Astrocyte of the cerebellum (primary cell): ENCODE measurements around the gene ASTL.

Source experiments
- DNase-seq: peaks from one replicate; pipeline ENCODE4 v3.0.0-alpha.2; 2011; ENCODE audit warnings: low read depth
- H3K4me3 ChIP-seq: 2 replicates; pipeline ENCODE4 v1.5.1; 2011; ENCODE audit warnings: mild to moderate bottlenecking, low read depth, low read length, moderate library complexity
- CTCF ChIP-seq: IDR thresholded peaks from 2 replicates; pipeline ENCODE4 v1.5.1; 2012; ENCODE audit warnings: low read length, low read depth, moderate library complexity, mild to moderate bottlenecking; ENCODE audit errors: missing control alignments
- in situ Hi-C: cut with HindIII; loops from 2 replicates; pipeline ENCODE4 v1.10.0; 2017; ENCODE audit warnings: low sequenced_read_pairs

Gene ASTL

GRCh38 chr2:96100893-96101304, 37.4 kb downstream of the ASTL start:
- no peak for TF ChIP-seq CTCF
- in situ Hi-C loops: no loop called here

DNA sequence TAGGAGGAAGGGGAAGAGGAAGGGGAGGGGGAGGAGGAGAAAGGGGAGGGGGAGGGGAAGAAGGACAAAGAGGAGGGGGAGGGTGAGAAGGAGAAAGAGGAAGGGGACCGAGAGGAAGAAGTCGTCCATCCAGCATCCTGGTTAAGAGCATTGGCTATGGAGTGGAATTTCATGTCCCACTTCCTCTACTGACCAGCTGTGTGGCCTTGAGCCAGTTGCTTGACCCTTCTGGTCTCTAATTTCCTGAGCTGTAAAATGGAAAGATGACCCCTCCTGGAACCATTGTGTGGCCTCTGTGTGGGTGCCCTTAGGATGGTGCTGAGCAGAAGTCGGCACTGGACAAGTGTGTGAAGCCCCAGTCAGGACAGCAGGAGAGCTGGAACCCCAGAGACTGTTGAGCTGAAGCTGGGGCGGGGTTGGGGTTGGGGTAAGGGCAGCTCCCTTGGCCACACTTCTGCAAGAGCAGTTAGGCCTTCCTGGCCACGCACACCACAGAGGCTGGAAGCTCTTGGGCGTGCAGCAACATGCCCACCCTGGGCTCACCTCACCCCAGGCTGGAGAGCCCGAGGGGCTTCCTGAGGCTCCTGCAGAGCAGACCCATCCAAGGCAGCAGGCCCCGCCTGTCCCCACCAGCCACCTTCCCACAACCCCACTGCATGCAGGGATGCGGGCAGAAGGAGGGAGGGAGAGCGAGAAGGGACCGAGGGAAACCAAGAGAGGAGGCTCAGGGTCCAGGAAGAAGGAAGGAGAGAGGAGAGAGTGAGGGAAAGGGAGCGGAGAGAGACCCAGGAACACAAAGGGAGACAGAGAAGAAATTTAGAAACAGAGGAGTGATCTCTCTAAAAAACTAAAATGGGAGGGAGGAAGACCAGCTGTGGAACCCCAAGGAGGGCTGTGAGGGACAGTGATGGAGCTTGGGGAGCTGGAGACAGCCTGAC, 38.2 kb downstream of the ASTL start:
- DNase-seq: no peak
- no peak for TF ChIP-seq CTCF
- H3K4me3 ChIP-seq: no peak overlapping the region
- in situ Hi-C loops: no loop called here

More at GRCh38 chr2:96100893-96101304, 37.4 kb downstream of the ASTL start:
- DNase-seq: no peak
- no peak overlapping the region for H3K4me3 ChIP-seq

- no peak for TF ChIP-seq CTCF
- in situ Hi-C loops: no loop called here
- H3K4me3 ChIP-seq: no peak overlapping the region
- DNase-seq: no peak
These were observed 39.3 kb downstream of the ASTL start for GRCh38 chr2:96098900-96099590.

- in situ Hi-C loops: no loop called here
- DNase-seq: no peak
These were observed 40.1 kb downstream of the ASTL start for GRCh38 chr2:96097951-96098823.

GRCh38 chr2:96097441-96097840, 40.9 kb downstream of the ASTL start:
- H3K4me3 ChIP-seq: no peak overlapping the region
- in situ Hi-C loops: no loop called here
- no peak for DNase-seq
- TF ChIP-seq CTCF: no peak

More at GRCh38 chr2:96097951-96098823, 40.1 kb downstream of the ASTL start:
- TF ChIP-seq CTCF: no peak
- H3K4me3 ChIP-seq: no peak overlapping the region

DNA sequence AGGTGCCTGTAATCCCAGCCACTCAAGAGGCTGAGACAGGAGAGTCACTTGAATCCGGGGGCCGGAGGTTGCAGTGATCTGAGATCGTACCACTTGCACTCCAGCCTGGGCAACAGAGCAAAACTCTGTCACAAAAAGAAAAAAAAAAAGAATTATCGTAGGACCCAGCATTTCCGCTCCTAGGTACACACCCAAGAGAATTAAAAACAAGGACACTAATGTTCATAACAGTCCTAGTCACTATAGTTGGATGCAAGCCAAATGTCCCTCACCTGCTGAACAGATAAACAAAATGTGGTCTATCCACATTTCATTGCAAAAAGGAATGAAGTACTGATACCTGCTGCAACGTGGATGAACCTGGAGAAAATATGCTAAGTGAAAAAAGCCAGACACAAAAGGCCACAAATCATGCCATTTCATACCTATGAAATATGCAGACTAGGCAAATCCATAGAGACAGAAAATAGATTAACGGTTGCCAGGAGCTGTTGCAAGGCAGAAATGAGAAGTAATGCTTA, 43.1 kb downstream of the ASTL start:
- no peak for TF ChIP-seq CTCF
- no peak overlapping the region for H3K4me3 ChIP-seq
- no peak for DNase-seq
- in situ Hi-C loops: no loop called here
